Keratinocyte (primary cell): ENCODE data around the gene KLHL6. TPM values are rescaled to one million over a fixed set of nuclear protein-coding genes. Genes with fewer than 3 reads are reported as not detected.
"Not testable (repeated sequence)": the region's sequence is repeated elsewhere in the genome, so short reads cannot be mapped to it uniquely, and the experiment has no call there.

Experiments
- DNase-seq: peaks from one replicate; pipeline ENCODE4 v3.0.0-alpha.2; 2011; ENCODE audit warnings: low read depth, missing footprints, low spot score
- FAIRE-seq: peaks from 2 replicates; lab custom pipeline; 2011; peaks lifted over from hg19 to GRCh38; lab: Jason Lieb, UNC
- H2AFZ ChIP-seq: 2 replicates; pipeline ENCODE4 v1.6.0; 2012; ENCODE audit warnings: low read length, control low read depth, inconsistent platforms; ENCODE audit not compliant: control insufficient read depth
- H3K27ac ChIP-seq: 2 replicates; pipeline ENCODE4 v1.5.1; 2011; ENCODE audit warnings: low read length; ENCODE audit not compliant: control insufficient read depth, insufficient read depth
- H3K27me3 ChIP-seq: 3 replicates; pipeline ENCODE4 v1.6.0; 2011; ENCODE audit warnings: low read length; ENCODE audit not compliant: control insufficient read depth, insufficient read depth; ENCODE audit errors: extremely low read depth
- H3K36me3 ChIP-seq, 2 experiments: 2 replicates in 1 of 2; 3 replicates in 1 of 2; pipeline ENCODE4 v1.5.1; 2011; ENCODE audit warnings: low read length in 2 of 2, mild to moderate bottlenecking in 1 of 2; ENCODE audit not compliant: control insufficient read depth in 2 of 2, insufficient read depth in 2 of 2; ENCODE audit errors: extremely low read depth in 1 of 2
- H3K4me1 ChIP-seq: 3 replicates; pipeline ENCODE4 v1.5.1; 2011; ENCODE audit warnings: low read length; ENCODE audit not compliant: control insufficient read depth, insufficient read depth; ENCODE audit errors: extremely low read depth
- H3K4me2 ChIP-seq: 3 replicates; pipeline ENCODE4 v1.6.0; 2011; ENCODE audit warnings: low read depth, low read length; ENCODE audit not compliant: control insufficient read depth, insufficient read depth; ENCODE audit errors: extremely low read depth
- H3K4me3 ChIP-seq, 3 experiments: fragments of 200-600 bp in 1 of 3; sonication (generic) in 1 of 3; 2 replicates in 2 of 3; 3 replicates in 1 of 3; pipeline ENCODE4 v1.5.1; 2011 to 2016; ENCODE audit warnings: low read length in 3 of 3, mild to moderate bottlenecking in 3 of 3, control low read depth in 2 of 3, inconsistent platforms in 1 of 3, low read depth in 1 of 3, mixed read lengths in 1 of 3, mixed run types in 1 of 3, moderate library complexity in 1 of 3; ENCODE audit not compliant: control insufficient read depth in 2 of 3, insufficient read depth in 2 of 3; ENCODE audit errors: extremely low read depth in 1 of 3
- H3K79me2 ChIP-seq: 2 replicates; pipeline ENCODE4 v1.6.0; 2012; ENCODE audit warnings: low read length; ENCODE audit not compliant: control insufficient read depth, insufficient read depth
- H3K9ac ChIP-seq: 3 replicates; pipeline ENCODE4 v1.6.0; 2011; ENCODE audit warnings: low read length; ENCODE audit not compliant: control insufficient read depth, insufficient read depth; ENCODE audit errors: extremely low read depth
- H3K9me1 ChIP-seq: 3 replicates; pipeline ENCODE4 v1.6.0; 2011; ENCODE audit warnings: low read length; ENCODE audit not compliant: control insufficient read depth, insufficient read depth; ENCODE audit errors: extremely low read depth
- H3K9me3 ChIP-seq: 2 replicates; pipeline ENCODE4 v1.5.1; 2012; ENCODE audit warnings: low read depth, low read length; ENCODE audit not compliant: control insufficient read depth
- H4K20me1 ChIP-seq: 3 replicates; pipeline ENCODE4 v1.6.0; 2011; ENCODE audit warnings: low read length; ENCODE audit not compliant: control insufficient read depth, insufficient read depth; ENCODE audit errors: extremely low read depth
- CTCF ChIP-seq, 3 experiments: IDR thresholded peaks in 1 of 3; conservative IDR thresholded peaks in 1 of 3; optimal IDR thresholded peaks in 1 of 3; 2 replicates in 2 of 3; 3 replicates in 1 of 3; pipeline versions ENCODE3 to v1.5.1; 2011; ENCODE audit warnings: low read length in 3 of 3, mild to moderate bottlenecking in 3 of 3, moderate library complexity in 2 of 3, control low read depth in 1 of 3, inconsistent platforms in 1 of 3; ENCODE audit not compliant: insufficient read depth in 2 of 3; ENCODE audit errors: extremely low read depth in 1 of 3
- EZH2 ChIP-seq: IDR thresholded peaks from one replicate; pipeline ENCODE4 v1.6.1; 2012; ENCODE audit warnings: inconsistent platforms, mild to moderate bottlenecking, low read length, moderate library complexity
- dilution Hi-C: fragments of 300-500 bp; cut with MboI; formaldehyde crosslinking; loops from one replicate; pipeline ENCODE4 v1.7.0; 2020; ENCODE audit warnings: low sequenced_read_pairs; ENCODE audit not compliant: extremely low pct_ligation_motif_present
- polyA plus RNA-seq, 5 experiments: library from polyadenylated mRNA; depleted of rRNA in 3 of 5; stranded (reverse) in 3 of 5; stranded (forward) in 1 of 5; unstranded in 1 of 5; fragments of >200 nt; gene quantifications; 1 replicate in 1 of 5; 2 replicates in 3 of 5; 3 replicates in 1 of 5; pipeline versions ENCODE4 v1.2.1 to v1.2.3, GENCODE V29; 2011 to 2012; ENCODE audit warnings: missing spikeins in 2 of 5, low read depth in 1 of 5, low replicate concordance in 1 of 5

Gene KLHL6
- polyA plus RNA-seq, 1 donor (not counting 4 experiments of a cell fraction or from before 2014, with no cell fraction given): 0.10 TPM

GRCh38 chr3:183466575-183466974 is 88.9 kb downstream of the KLHL6 start:
- H3K27me3 ChIP-seq: no peaks in the 10 kb centered on the region
- no peaks in the 10 kb centered on the region for H3K79me2 ChIP-seq

GRCh38 chr3:183465710-183466109 is 89.8 kb downstream of the KLHL6 start:
- FAIRE-seq, H3K4me2 ChIP-seq, H3K4me1 ChIP-seq, H3K9me3 ChIP-seq, H3K27me3 ChIP-seq, H3K79me2 ChIP-seq, DNase-seq, H4K20me1 ChIP-seq, H3K4me3 ChIP-seq, H3K9ac ChIP-seq, dilution Hi-C loops, H3K27ac ChIP-seq, H3K36me3 ChIP-seq, H3K9me1 ChIP-seq, H2AFZ ChIP-seq: not testable (repeated sequence)

More at GRCh38 chr3:183466575-183466974, 88.9 kb downstream of the KLHL6 start:
- no peak overlapping the region for H3K4me2 ChIP-seq
- dilution Hi-C loops: no loop called here
- FAIRE-seq: no peak
- TF ChIP-seq CTCF (optimal IDR thresholded peaks at IDR 0.05 in 1 of 3, IDR thresholded peaks at IDR 0.05 in 1 of 3, conservative IDR thresholded peaks at IDR 0.05 in 1 of 3; ENCODE audit: extremely low read depth in 1 of 3, insufficient read depth in 2 of 3, low read length in 3 of 3): no peak
- no peak for TF ChIP-seq EZH2
- H3K27ac ChIP-seq: no peak overlapping the region
- no peaks in the 10 kb centered on the region for H3K9me1 ChIP-seq
- no peaks in the 10 kb centered on the region for H3K9me3 ChIP-seq
- no peaks in the 10 kb centered on the region for H3K36me3 ChIP-seq
- no peak overlapping the region for H3K9ac ChIP-seq
- H3K4me3 ChIP-seq: no peak overlapping the region
- no peak for DNase-seq
- H2AFZ ChIP-seq: no peak overlapping the region
- H3K4me1 ChIP-seq: peaks cover 2% of the 10 kb centered on the region
- H4K20me1 ChIP-seq: no peaks in the 10 kb centered on the region

GRCh38 chr3:183464480-183464879 is 91.0 kb downstream of the KLHL6 start:
- H3K9me3 ChIP-seq: no peaks in the 10 kb centered on the region
- TF ChIP-seq CTCF (optimal IDR thresholded peaks at IDR 0.05 in 1 of 3, IDR thresholded peaks at IDR 0.05 in 1 of 3, conservative IDR thresholded peaks at IDR 0.05 in 1 of 3; ENCODE audit: extremely low read depth in 1 of 3, insufficient read depth in 2 of 3, low read length in 3 of 3) (no peak), EZH2 (no peak)
- H3K36me3 ChIP-seq: no peaks in the 10 kb centered on the region
- no peak overlapping the region for H3K27ac ChIP-seq
- H3K79me2 ChIP-seq: no peaks in the 10 kb centered on the region
- peaks cover 2% of the 10 kb centered on the region for H3K4me1 ChIP-seq
- no peak overlapping the region for H3K9ac ChIP-seq
- no peaks in the 10 kb centered on the region for H3K27me3 ChIP-seq
- H3K4me3 ChIP-seq: no peak overlapping the region
- FAIRE-seq (no peak), DNase-seq (no peak)
- no peaks in the 10 kb centered on the region for H4K20me1 ChIP-seq
- H3K9me1 ChIP-seq: no peaks in the 10 kb centered on the region
- dilution Hi-C loops: no loop called here
- H2AFZ ChIP-seq: no peak overlapping the region
- H3K4me2 ChIP-seq: no peak overlapping the region
